ENCODE results near the gene LIMS2. TPM values are rescaled to one million over a fixed set of nuclear protein-coding genes. Genes with fewer than 3 reads are reported as not detected.
A peak's percentile ranks its signal among the peaks of the same experiment; 100 is the strongest.

LIMS2 gene
- total and polyA plus RNA-seq, 2 experiments from 2014 or later, result 1.6 to 3.5 TPM

- H3K27me3 ChIP-seq (ENCODE audit: insufficient read depth), result no peaks in the 10 kb centered on the region
These were observed 64.0 kb downstream of the LIMS2 start for GRCh38 chr2:127611076-127611925.

More at GRCh38 chr2:127611076-127611925, 64.0 kb downstream of the LIMS2 start:
- no peak for DNase-seq (ENCODE audit: low spot score)
- Histone ChIP-seq H3K79me2 (replicated peaks; ENCODE audit: insufficient read depth) (no peaks in the 10 kb centered on the region), H3K9me2 (ENCODE audit: insufficient read depth) (peaks cover 3% of the 10 kb centered on the region; the same call in 1 of the 2 replicates), H3K4me1 (ENCODE audit: insufficient read depth) (no peaks in the 10 kb centered on the region), H3K4me3 (no peak overlapping the region), H3K4me2 (no peak overlapping the region), H3K27ac (ENCODE audit: low read depth) (no peak overlapping the region), H3K36me3 (ENCODE audit: insufficient read depth) (no peaks in the 10 kb centered on the region), H2AFZ (no peak overlapping the region), H4K20me1 (replicated peaks; ENCODE audit: insufficient read depth) (no peaks in the 10 kb centered on the region), H3F3A (replicated peaks; ENCODE audit: low read depth) (no peaks in the 10 kb centered on the region)
- Mint-ChIP-seq H3K4me3 (no peak overlapping the region), H3K27ac (no peak overlapping the region), H3K4me1 (no peaks in the 10 kb centered on the region), H3K9me3 (peaks cover 5% of the 10 kb centered on the region; the same call in 1 of the 3 replicates), H3K27me3 (ENCODE audit: insufficient read depth, low read depth, poor library complexity) (peaks cover 15% of the 10 kb centered on the region), H3K36me3 (ENCODE audit: low read depth) (no peaks in the 10 kb centered on the region; the same call in 2 of the 3 replicates)
- no peak for TF ChIP-seq POLR2AphosphoS5 (IDR thresholded peaks at IDR 0.05; ENCODE audit: low read depth)
- TF ChIP-seq EZH2 (IDR thresholded peaks at IDR 0.05; ENCODE audit: low read depth, unreplicated experiment), result no peak
- TF ChIP-seq NANOG (IDR thresholded peaks at IDR 0.05; ENCODE audit: borderline replicate concordance), result no peak
- no peak for TF ChIP-seq REST (IDR thresholded peaks at IDR 0.05; ENCODE audit: unreplicated experiment)
- TF ChIP-seq ZNF331 (CRISPR knock-in tag; IDR thresholded peaks at IDR 0.05; ENCODE audit: low read depth), result no peak
- no peak for TF ChIP-seq EZH2phosphoT487 (IDR thresholded peaks at IDR 0.05; ENCODE audit: unreplicated experiment)
- no peak for TF ChIP-seq ZNF114 (CRISPR knock-in tag; IDR thresholded peaks at IDR 0.05)
- no peak for TF ChIP-seq STAT1 (IDR thresholded peaks at IDR 0.05; ENCODE audit: unreplicated experiment)
- TF ChIP-seq ETS1 (IDR thresholded peaks at IDR 0.05), result no peak
- no peak for TF ChIP-seq CREB1 (CRISPR knock-in tag; IDR thresholded peaks at IDR 0.05; ENCODE audit: low read depth)
- TF ChIP-seq JUNB (IDR thresholded peaks at IDR 0.05; ENCODE audit: unreplicated experiment), result no peak
- TF ChIP-seq, protein P1, sequence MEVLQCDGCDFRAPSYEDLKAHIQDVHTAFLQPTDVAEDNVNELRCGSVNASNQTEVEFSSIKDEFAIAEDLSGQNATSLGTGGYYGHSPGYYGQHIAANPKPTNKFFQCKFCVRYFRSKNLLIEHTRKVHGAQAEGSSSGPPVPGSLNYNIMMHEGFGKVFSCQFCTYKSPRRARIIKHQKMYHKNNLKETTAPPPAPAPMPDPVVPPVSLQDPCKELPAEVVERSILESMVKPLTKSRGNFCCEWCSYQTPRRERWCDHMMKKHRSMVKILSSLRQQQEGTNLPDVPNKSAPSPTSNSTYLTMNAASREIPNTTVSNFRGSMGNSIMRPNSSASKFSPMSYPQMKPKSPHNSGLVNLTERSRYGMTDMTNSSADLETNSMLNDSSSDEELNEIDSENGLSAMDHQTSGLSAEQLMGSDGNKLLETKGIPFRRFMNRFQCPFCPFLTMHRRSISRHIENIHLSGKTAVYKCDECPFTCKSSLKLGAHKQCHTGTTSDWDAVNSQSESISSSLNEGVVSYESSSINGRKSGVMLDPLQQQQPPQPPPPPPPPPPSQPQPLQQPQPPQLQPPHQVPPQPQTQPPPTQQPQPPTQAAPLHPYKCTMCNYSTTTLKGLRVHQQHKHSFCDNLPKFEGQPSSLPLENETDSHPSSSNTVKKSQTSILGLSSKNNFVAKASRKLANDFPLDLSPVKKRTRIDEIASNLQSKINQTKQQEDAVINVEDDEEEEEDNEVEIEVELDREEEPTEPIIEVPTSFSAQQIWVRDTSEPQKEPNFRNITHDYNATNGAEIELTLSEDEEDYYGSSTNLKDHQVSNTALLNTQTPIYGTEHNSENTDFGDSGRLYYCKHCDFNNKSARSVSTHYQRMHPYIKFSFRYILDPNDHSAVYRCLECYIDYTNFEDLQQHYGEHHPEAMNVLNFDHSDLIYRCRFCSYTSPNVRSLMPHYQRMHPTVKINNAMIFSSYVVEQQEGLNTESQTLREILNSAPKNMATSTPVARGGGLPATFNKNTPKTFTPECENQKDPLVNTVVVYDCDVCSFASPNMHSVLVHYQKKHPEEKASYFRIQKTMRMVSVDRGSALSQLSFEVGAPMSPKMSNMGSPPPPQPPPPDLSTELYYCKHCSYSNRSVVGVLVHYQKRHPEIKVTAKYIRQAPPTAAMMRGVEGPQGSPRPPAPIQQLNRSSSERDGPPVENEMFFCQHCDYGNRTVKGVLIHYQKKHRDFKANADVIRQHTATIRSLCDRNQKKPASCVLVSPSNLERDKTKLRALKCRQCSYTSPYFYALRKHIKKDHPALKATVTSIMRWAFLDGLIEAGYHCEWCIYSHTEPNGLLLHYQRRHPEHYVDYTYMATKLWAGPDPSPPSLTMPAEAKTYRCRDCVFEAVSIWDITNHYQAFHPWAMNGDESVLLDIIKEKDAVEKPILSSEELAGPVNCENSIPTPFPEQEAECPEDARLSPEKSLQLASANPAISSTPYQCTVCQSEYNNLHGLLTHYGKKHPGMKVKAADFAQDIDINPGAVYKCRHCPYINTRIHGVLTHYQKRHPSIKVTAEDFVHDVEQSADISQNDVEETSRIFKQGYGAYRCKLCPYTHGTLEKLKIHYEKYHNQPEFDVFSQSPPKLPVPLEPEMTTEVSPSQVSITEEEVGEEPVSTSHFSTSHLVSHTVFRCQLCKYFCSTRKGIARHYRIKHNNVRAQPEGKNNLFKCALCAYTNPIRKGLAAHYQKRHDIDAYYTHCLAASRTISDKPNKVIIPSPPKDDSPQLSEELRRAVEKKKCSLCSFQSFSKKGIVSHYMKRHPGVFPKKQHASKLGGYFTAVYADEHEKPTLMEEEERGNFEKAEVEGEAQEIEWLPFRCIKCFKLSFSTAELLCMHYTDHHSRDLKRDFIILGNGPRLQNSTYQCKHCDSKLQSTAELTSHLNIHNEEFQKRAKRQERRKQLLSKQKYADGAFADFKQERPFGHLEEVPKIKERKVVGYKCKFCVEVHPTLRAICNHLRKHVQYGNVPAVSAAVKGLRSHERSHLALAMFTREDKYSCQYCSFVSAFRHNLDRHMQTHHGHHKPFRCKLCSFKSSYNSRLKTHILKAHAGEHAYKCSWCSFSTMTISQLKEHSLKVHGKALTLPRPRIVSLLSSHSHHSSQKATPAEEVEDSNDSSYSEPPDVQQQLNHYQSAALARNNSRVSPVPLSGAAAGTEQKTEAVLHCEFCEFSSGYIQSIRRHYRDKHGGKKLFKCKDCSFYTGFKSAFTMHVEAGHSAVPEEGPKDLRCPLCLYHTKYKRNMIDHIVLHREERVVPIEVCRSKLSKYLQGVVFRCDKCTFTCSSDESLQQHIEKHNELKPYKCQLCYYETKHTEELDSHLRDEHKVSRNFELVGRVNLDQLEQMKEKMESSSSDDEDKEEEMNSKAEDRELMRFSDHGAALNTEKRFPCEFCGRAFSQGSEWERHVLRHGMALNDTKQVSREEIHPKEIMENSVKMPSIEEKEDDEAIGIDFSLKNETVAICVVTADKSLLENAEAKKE (CRISPR knock-in tag; IDR thresholded peaks at IDR 0.05), result no peak
- TF ChIP-seq, protein P2, sequence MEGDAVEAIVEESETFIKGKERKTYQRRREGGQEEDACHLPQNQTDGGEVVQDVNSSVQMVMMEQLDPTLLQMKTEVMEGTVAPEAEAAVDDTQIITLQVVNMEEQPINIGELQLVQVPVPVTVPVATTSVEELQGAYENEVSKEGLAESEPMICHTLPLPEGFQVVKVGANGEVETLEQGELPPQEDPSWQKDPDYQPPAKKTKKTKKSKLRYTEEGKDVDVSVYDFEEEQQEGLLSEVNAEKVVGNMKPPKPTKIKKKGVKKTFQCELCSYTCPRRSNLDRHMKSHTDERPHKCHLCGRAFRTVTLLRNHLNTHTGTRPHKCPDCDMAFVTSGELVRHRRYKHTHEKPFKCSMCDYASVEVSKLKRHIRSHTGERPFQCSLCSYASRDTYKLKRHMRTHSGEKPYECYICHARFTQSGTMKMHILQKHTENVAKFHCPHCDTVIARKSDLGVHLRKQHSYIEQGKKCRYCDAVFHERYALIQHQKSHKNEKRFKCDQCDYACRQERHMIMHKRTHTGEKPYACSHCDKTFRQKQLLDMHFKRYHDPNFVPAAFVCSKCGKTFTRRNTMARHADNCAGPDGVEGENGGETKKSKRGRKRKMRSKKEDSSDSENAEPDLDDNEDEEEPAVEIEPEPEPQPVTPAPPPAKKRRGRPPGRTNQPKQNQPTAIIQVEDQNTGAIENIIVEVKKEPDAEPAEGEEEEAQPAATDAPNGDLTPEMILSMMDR (conservative IDR thresholded peaks at IDR 0.05; ENCODE audit: low read depth in 2 of 2), result no peak
- 0 out of 3 replicates have a peak, but pooled peaks have one; percentile 37 for ATAC-seq
